NCI-H1694 (cell line): ENCODE results near the gene ARHGAP42.
"Not testable (repeated sequence)": the region's sequence is repeated elsewhere in the genome, so short reads cannot be mapped to it uniquely, and the experiment has no call there.

Experiments used
- DNase-seq: peaks from one replicate; lab custom pipeline; 2025; lab: John Stamatoyannopoulos, UW

ARHGAP42 gene

DNA sequence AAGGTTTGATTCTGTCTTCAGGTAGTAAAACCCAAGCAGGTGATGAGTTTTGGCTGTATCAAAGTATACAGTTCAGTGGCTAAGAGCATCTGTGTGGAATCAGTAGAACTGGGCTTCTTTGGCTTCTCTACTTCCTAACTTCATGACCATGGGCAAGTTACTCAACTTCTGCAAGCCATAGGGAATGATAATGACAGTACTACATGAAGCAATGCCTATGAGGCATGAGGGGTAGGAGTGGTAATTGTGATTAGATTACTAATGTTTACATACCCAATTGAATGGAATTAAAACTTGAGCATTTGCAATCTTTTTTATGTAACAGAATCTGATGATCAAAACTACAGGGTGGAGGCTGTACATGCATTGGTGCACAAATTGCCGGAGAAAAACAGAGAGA, 278.3 kb downstream of the ARHGAP42 start:
- no peak for DNase-seq

GRCh38 chr11:100966366-100966765, 279.3 kb downstream of the ARHGAP42 start:
- no peak for DNase-seq

GRCh38 chr11:100969008-100969407, 281.9 kb downstream of the ARHGAP42 start:
- DNase-seq = no peak

- DNase-seq = no peak
These were observed 283.4 kb downstream of the ARHGAP42 start for GRCh38 chr11:100970283-100971164.

GRCh38 chr11:100972046-100972445, 285.0 kb downstream of the ARHGAP42 start:
- DNase-seq = no peak

GRCh38 chr11:100978442-100978841, 291.4 kb downstream of the ARHGAP42 start:
- DNase-seq = no peak

DNA sequence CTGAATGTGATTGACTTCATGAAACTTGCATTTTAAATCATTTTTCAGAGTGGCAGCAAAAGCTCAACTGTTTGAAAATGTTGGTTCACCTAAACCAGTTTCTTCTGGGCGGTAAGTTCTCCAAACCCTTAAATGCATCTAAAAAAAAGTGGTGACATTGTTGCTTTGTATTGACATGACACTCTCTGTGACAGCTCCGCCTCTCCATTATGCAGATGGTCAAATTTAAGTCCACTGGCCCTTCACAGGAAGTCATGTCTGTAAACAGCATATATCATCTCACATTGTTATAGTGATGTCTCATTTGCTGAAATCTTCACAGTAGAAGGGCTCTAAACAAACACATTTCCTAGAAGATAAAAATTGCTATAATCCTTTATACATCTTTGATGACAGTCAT, 291.9 kb downstream of the ARHGAP42 start:
- no peak for DNase-seq

DNA sequence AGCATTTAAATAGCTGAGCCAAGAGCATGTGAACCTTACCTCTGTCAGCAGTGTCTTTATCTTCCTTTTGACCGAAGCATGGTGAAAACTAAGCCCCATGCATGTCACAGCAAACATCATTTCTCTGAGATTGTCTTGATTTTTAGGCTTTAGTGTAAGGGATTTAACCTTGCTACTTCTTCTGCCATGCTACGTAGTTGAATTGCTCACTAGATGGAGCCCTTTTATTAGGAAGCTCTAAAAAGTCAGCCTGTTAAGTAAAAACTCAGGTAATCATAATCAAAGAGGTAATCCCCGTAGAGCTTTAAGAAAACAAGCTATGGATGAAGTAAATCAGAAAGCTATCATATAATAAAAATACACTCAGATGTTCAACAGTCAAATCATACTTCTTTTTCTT, 293.1 kb downstream of the ARHGAP42 start:
- no peak for DNase-seq

DNA sequence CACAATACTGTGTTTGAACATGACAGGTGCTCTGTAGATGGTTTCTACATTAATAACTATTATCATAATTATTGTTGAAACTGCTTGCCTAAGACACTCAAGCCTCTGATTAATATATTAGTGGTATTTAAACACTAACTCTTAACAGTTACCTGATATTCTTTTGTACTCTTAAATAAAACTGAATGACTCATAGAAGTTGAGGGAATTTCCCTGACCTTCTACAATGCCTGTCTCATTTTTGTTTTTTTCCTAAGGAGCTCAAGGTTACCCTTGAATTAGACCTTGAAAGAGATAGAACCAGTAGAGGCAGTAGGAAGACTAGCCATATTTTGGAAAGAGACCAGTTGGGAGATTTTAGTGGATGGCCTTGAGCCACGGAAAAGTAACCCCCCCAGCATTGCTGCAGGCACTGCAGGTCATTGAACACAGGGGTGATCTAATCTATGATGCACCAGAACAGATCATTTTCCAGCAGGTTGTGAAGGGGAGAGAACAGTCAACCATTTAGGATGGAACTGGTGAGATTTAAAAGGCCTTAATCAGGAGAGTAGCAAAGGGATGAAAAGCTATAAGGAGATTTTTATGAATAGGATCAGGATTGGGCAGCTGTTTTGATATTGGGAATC, 294.2 kb downstream of the ARHGAP42 start:
- no peak for DNase-seq

DNA sequence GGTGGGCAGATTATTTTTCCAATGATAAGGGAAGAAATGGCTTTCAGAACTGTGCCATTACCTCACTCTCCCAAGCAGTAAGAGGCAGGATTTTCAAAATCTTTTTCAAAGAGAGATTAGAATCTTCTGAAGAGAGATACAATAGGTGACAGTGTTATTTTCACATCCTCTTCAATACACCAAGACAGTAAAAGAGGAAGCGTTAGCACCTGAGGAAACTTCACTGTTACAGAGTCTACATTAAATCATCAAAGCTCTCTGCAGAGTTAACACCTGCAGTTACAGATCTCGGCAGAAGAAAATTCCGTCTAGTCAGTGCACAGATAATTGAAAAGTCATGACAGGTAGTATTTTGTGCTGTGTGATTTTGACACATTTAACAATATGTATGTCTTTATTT, 297.6 kb downstream of the ARHGAP42 start:
- no peak for DNase-seq

DNA sequence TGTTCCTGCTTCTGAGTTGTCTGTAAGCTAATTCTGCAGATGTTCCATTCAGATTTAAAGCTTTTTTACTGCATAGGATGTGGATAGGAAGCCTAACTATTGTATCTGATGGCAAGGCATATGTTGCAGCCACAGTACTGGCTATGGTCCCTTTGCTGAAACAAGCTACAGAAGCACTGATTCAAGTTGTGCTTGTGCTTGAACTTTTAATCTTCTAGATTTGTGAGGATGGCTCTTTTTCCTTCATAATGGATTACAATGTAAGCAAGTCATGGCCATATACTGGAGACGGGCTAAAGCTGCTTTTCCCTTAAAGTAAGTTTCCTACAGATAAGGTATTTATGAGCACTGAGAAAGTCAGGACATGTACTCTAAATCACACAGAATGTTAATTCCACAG, 303.8 kb downstream of the ARHGAP42 start:
- no peak for DNase-seq

GRCh38 chr11:100991541-100991940, 304.5 kb downstream of the ARHGAP42 start:
- no peak for DNase-seq

DNA sequence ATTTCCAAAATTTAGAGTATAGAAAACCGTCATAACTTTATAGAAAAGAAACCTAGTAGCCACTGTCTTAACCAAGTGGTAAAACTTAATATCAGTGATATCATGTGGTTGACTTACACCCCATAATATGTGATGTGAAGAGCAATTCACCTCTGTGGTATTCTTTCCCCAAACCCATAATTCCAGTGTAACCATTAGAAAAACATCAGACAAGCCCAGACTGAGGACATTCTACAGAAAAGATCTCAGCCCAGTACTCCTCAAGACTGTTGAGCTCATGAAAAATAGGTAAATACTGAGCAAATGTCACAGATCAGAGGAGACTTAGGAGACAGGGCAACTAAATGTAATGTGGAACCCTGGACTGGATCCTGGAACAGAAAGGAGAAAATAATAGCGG, 307.9 kb downstream of the ARHGAP42 start:
- DNase-seq = no peak

- no peak for DNase-seq
These were observed 312.7 kb downstream of the ARHGAP42 start for GRCh38 chr11:100999756-101000155.

- DNase-seq = no peak
These were observed 316.4 kb downstream of the ARHGAP42 start for GRCh38 chr11:101003468-101003867.

- DNase-seq = no peak
These were observed 322.0 kb downstream of the ARHGAP42 start for GRCh38 chr11:101008961-101009689.

- DNase-seq = no peak
These were observed 322.6 kb downstream of the ARHGAP42 start for GRCh38 chr11:101009690-101010055.

GRCh38 chr11:101010899-101011298, 323.8 kb downstream of the ARHGAP42 start:
- DNase-seq = no peak

- no peak for DNase-seq
These were observed 324.8 kb downstream of the ARHGAP42 start for GRCh38 chr11:101011881-101012280.

DNA sequence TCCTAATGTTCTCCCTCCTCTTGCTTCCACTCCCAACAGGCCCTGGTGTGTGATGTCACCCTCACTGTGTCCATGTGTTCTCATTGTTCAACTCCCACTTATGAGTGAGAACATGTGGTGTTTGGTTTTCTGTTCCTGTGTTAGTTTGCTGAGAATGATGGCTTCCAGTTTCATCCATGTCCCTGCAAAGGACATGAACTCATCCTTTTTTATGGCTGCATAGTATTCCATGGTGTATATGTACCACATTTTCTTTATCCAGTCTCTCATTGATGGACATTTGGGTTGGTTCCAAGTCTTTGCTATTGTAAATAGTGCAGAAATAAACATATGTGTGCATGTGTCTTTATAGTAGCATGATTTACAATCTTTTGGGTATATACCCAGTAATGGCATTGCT, 326.6 kb downstream of the ARHGAP42 start:
- not testable (repeated sequence) for DNase-seq

GRCh38 chr11:101014600-101015285, 327.7 kb downstream of the ARHGAP42 start:
- no peak for DNase-seq

- DNase-seq = no peak
These were observed 332.8 kb downstream of the ARHGAP42 start for GRCh38 chr11:101019870-101020269.
